Measurements from ENCODE around the gene SERPINE2.

DNA sequence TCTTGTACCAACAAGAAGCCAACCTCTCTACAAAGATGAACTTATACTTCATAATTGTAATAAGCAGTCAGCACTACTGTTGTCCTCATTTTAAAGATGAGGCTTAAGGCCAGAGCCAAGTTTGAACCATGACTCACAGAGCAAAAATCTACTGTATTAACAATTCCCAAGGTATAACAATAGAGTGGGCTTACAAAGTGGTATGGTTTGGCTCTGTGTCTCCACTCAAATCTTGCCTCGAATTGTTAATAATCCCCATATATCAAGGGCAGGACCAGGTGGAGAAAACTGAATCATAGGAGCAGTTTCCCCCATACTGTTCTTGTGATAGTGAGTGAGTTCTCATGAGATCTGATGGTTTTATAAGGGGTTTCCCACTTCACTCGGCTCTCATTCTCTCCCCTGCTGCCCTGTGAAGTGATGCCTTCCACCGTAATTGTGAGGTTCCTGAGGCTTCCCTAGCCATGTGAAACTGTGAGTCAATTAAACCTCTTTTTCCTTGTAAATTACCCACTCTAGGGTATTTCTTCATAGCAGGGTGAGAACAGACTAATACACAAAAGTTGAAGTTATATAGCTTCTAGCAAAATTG is 62.4 kb downstream of the SERPINE2 start:
- TF ChIP-seq POLR2A (IDR thresholded peaks at IDR 0.05) (no peak), EP300 (IDR thresholded peaks at IDR 0.05) (no peak), POLR2AphosphoS5 (IDR thresholded peaks at IDR 0.05) (no peak)
- TF ChIP-seq, protein P1, sequence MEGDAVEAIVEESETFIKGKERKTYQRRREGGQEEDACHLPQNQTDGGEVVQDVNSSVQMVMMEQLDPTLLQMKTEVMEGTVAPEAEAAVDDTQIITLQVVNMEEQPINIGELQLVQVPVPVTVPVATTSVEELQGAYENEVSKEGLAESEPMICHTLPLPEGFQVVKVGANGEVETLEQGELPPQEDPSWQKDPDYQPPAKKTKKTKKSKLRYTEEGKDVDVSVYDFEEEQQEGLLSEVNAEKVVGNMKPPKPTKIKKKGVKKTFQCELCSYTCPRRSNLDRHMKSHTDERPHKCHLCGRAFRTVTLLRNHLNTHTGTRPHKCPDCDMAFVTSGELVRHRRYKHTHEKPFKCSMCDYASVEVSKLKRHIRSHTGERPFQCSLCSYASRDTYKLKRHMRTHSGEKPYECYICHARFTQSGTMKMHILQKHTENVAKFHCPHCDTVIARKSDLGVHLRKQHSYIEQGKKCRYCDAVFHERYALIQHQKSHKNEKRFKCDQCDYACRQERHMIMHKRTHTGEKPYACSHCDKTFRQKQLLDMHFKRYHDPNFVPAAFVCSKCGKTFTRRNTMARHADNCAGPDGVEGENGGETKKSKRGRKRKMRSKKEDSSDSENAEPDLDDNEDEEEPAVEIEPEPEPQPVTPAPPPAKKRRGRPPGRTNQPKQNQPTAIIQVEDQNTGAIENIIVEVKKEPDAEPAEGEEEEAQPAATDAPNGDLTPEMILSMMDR (IDR thresholded peaks at IDR 0.05): no peak

Data from upper lobe of left lung (tissue), 4 donors.